Left ventricle myocardium inferior (tissue), 1 donor: ENCODE measurements around the gene PHF23. TPM values are rescaled to one million over a fixed set of nuclear protein-coding genes. Genes with fewer than 3 reads are reported as not detected.

Experiments
- DNase-seq: peaks from one replicate; pipeline ENCODE4 v3.0.0-alpha.2; 2020
- H3K27ac ChIP-seq: fragments of 200-600 bp; replicated peaks from 2 replicates; pipeline ENCODE4 v1.8.0; 2021
- H3K27me3 ChIP-seq: fragments of 200-600 bp; 2 replicates; pipeline ENCODE4 v1.8.0; 2021; ENCODE audit warnings: low read depth
- H3K36me3 ChIP-seq: fragments of 200-600 bp; 2 replicates; pipeline ENCODE4 v1.8.0; 2021
- H3K4me1 ChIP-seq: fragments of 200-600 bp; 2 replicates; pipeline ENCODE4 v1.8.0; 2021
- H3K4me3 ChIP-seq: fragments of 200-600 bp; 2 replicates; pipeline ENCODE4 v1.8.0; 2021; ENCODE audit warnings: mild to moderate bottlenecking, moderate library complexity
- H3K9me3 ChIP-seq: fragments of 200-600 bp; replicated peaks from 2 replicates; pipeline ENCODE4 v1.8.0; 2021
- CTCF ChIP-seq: fragments of 200-600 bp; IDR thresholded peaks from 2 replicates; pipeline ENCODE4 v1.8.0; 2021; ENCODE audit warnings: antibody characterized with exemption, mild to moderate bottlenecking, borderline replicate concordance
- intact Hi-C: fragments of 100-400 bp; cut with micrococcal nuclease; formaldehyde crosslinking; loops from one replicate; pipeline ENCODE4 v1.11.0; 2022
- microRNA-seq: library from miRNA; unstranded; fragments of <30 nt; microRNA quantifications from one replicate; pipeline ENCODE4 v1.2.0, GENCODE V29; 2020
- total RNA-seq: library from RNA; stranded (reverse); fragmentation: NEBNext Ultra II Directional; extraction: Animal tissue kit (Norgen Biotek cat#: 25700); gene quantifications from one replicate; pipeline ENCODE4 v1.2.1, GENCODE V29; 2021
- donor health status: DM: no; HTN: yes; CAD: no; lungs with severe emphysema.

PHF23 gene
- total RNA-seq, 1 donor from 2014 or later, result 22.0 TPM

- Histone ChIP-seq H3K9me3 (no peaks in the 10 kb centered on the region), H3K27ac (no peak overlapping the region), H3K36me3 (peaks cover 23% of the 10 kb centered on the region), H3K27me3 (no peaks in the 10 kb centered on the region), H3K4me1 (no peaks in the 10 kb centered on the region), H3K4me3 (no peak overlapping the region)
- no peak for TF ChIP-seq CTCF
- intact Hi-C loops, result no loop called here
- DNase-seq, result no peak
These were observed 48.9 kb downstream of the PHF23 start for GRCh38 chr17:7190276-7190917.

- no peak overlapping the region for H3K27ac ChIP-seq
- DNase-seq, result no peak
- intact Hi-C loops, result no loop called here
These were observed 53.0 kb downstream of the PHF23 start for GRCh38 chr17:7186241-7186640.

More at GRCh38 chr17:7186241-7186640, 53.0 kb downstream of the PHF23 start:
- no peaks in the 10 kb centered on the region for H3K4me1 ChIP-seq
- no peak for TF ChIP-seq CTCF
- H3K27me3 ChIP-seq, result no peaks in the 10 kb centered on the region
- H3K4me3 ChIP-seq, result no peak overlapping the region
- H3K36me3 ChIP-seq, result peaks cover 4% of the 10 kb centered on the region
- no peaks in the 10 kb centered on the region for H3K9me3 ChIP-seq

Small RNAs within 50 kb of the gene (microRNA-seq; reads per million reads assigned to microRNA genes)
- gene MIR324, result 645 reads per million, percentile 80 among the genes with 10 or more reads in this experiment

Other genes with a start within 250 kb of the PHF23 start
- not detected for gene ALOX12, start 243.4 kb downstream of the PHF23 start, total RNA-seq
- gene RNASEK, start 226.8 kb downstream of the PHF23 start, total RNA-seq, result 174 TPM
- 13.7 TPM for gene BCL6B, start 216.4 kb downstream of the PHF23 start, total RNA-seq
- gene SLC16A13, start 203.4 kb downstream of the PHF23 start, total RNA-seq, result 1.4 TPM
- gene SLC16A11, start 195.4 kb downstream of the PHF23 start, total RNA-seq, result 0.38 TPM
- 2.9 TPM for gene CLEC10A, start 159.2 kb downstream of the PHF23 start, total RNA-seq
- 0.22 TPM for gene ASGR2, start 124.6 kb downstream of the PHF23 start, total RNA-seq
- gene ASGR1, start 60.1 kb downstream of the PHF23 start, total RNA-seq, result 0.14 TPM
- 14.0 TPM for gene DLG4, start 19.6 kb downstream of the PHF23 start, total RNA-seq
- gene ACADVL, start 19.5 kb downstream of the PHF23 start, total RNA-seq, result 1,845 TPM
- gene DVL2, start 4.9 kb downstream of the PHF23 start, total RNA-seq, result 19.8 TPM
- 394 TPM for gene GABARAP, start 3.0 kb upstream of the PHF23 start, total RNA-seq
- gene CTDNEP1, start 12.3 kb upstream of the PHF23 start, total RNA-seq, result 105 TPM
- gene ELP5, start 12.8 kb upstream of the PHF23 start, total RNA-seq, result 62.5 TPM
- gene CLDN7, start 23.0 kb upstream of the PHF23 start, total RNA-seq, result 1.6 TPM
- 146 TPM for gene SLC2A4, start 42.3 kb upstream of the PHF23 start, total RNA-seq
- 0.77 TPM for gene YBX2, start 55.2 kb upstream of the PHF23 start, total RNA-seq
- 250 TPM for gene EIF5A, start 68.2 kb upstream of the PHF23 start, total RNA-seq
- 66.1 TPM for gene GPS2, start 75.9 kb upstream of the PHF23 start, total RNA-seq
- gene NEURL4, start 89.9 kb upstream of the PHF23 start, total RNA-seq, result 31.9 TPM
- gene ACAP1, start 97.1 kb upstream of the PHF23 start, total RNA-seq, result 13.4 TPM
- 3.9 TPM for gene KCTD11, start 112.7 kb upstream of the PHF23 start, total RNA-seq
- gene TMEM95, start 115.7 kb upstream of the PHF23 start, total RNA-seq, result not detected
- 1.8 TPM for gene TNK1, start 141.6 kb upstream of the PHF23 start, total RNA-seq
- gene PLSCR3, start 155.1 kb upstream of the PHF23 start, total RNA-seq, result 20.1 TPM
- 67.8 TPM for gene TMEM256, start 164.6 kb upstream of the PHF23 start, total RNA-seq
- 9.3 TPM for gene NLGN2, start 168.4 kb upstream of the PHF23 start, total RNA-seq
- gene SPEM1, start 180.9 kb upstream of the PHF23 start, total RNA-seq, result not detected
- not detected for gene SPEM2, start 186.2 kb upstream of the PHF23 start, total RNA-seq
- not detected for gene SPEM3, start 189.4 kb upstream of the PHF23 start, total RNA-seq
- gene TMEM102, start 196.0 kb upstream of the PHF23 start, total RNA-seq, result 2.7 TPM
- gene FGF11, start 200.1 kb upstream of the PHF23 start, total RNA-seq, result 6.5 TPM
- 8.7 TPM for gene CHRNB1, start 205.6 kb upstream of the PHF23 start, total RNA-seq
- gene ZBTB4, start 240.2 kb upstream of the PHF23 start, total RNA-seq, result 63.4 TPM
- gene SLC35G6, start 242.0 kb upstream of the PHF23 start, total RNA-seq, result not detected
- 38.7 TPM for gene POLR2A, start 244.9 kb upstream of the PHF23 start, total RNA-seq